Tibial nerve (tissue), 4 donors: ENCODE data around the gene RYR1.

ENCODE experiments used
- CTCF ChIP-seq, 5 experiments: fragments of 200-600 bp in 3 of 5; fragments of 450-650 bp in 2 of 5; sonication (generic) in 3 of 5; IDR thresholded peaks; one replicate each; pipeline ENCODE4 v1.5.1; 2016 to 2019; ENCODE audit warnings: antibody characterized with exemption in 5 of 5, mild to moderate bottlenecking in 3 of 5, moderate library complexity in 2 of 5
- EP300 ChIP-seq, 2 donors: sonication (generic); formaldehyde crosslinking; IDR thresholded peaks; one replicate each; pipeline ENCODE4 v1.6.1; 2017; ENCODE audit warnings: antibody characterized with exemption in 2 of 2, mild to moderate bottlenecking in 1 of 2
- POLR2A ChIP-seq, 2 donors: fragments of 450-650 bp; IDR thresholded peaks; one replicate each; pipeline ENCODE4 v1.6.1; 2017; ENCODE audit warnings: antibody characterized with exemption in 2 of 2, mild to moderate bottlenecking in 2 of 2, moderate library complexity in 2 of 2

- TF ChIP-seq CTCF (IDR thresholded peaks at IDR 0.05) (no peak), POLR2A (IDR thresholded peaks at IDR 0.05) (no peak), EP300 (IDR thresholded peaks at IDR 0.05) (no peak)
These were observed 180.8 kb downstream of the RYR1 start for GRCh38 chr19:38614289-38614688.
